Measurements from ENCODE around the gene LMO7. TPM values are rescaled to one million over a fixed set of nuclear protein-coding genes. Genes with fewer than 3 reads are reported as not detected.
"Not testable (repeated sequence)": the region's sequence is repeated elsewhere in the genome, so short reads cannot be mapped to it uniquely, and the experiment has no call there.

Gene LMO7
- total RNA-seq, 1 experiment from 2014 or later = 20.4 TPM

DNA sequence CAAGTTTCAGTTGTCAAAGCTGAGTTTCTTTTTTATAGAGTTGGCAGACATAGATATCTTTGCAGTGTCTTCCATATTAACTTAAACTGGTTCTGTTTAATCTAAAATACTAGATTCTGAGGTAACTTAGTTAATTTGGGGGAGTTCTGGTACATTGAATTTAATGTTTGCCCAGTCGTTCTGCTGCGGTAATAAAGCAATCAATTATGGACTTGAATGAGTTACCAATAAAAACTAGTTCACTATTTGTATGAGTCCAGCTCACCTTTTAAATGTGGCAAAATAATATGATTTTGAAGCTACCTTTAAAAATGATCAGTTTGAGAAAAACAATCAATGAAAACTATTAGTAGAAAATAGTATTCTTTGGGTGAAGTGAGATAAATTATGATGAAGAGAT, 90.2 kb downstream of the LMO7 start:
- no peaks in the 10 kb centered on the region for H3K23me2 ChIP-seq (ENCODE audit: insufficient read length, low read depth, low read length, poor library complexity, severe bottlenecking)

DNA sequence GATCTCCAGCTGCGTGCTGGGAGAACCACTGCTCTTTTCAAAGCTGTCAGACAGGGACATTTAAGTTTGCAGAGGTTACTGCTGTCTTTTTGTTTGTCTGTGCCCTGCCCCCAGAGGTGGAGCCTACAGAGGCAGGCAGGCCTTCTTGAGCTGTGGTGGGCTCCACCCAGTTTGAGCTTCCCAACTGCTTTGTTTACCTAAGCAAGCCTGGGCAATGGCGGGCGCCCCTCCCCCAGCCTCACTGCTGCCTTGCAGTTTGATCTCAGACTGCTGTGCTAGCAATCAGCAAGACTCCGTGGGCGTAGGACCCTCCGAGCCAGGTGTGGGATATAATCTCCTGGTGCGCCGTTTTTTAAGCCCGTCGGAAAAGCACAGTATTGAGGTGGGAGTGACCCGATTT, 97.0 kb downstream of the LMO7 start:
- Mint-ChIP-seq H3K36me3 (ENCODE audit: insufficient read depth in 1 of 3, low read depth in 3 of 3) (peaks cover 16 to 37% (median 32%) of the 10 kb centered on the region in 3 experiments), H3K9me3 (peaks cover 31 to 33% of the 10 kb centered on the region in 2 experiments)
- H3T11ph ChIP-seq (ENCODE audit: low read length); H3K27me3 Mint-ChIP-seq (ENCODE audit: low read depth); H3K18ac ChIP-seq (ENCODE audit: insufficient read length, low read depth, low read length); H2AK5ac ChIP-seq (ENCODE audit: insufficient read length, low read length); H2BK5ac ChIP-seq (ENCODE audit: insufficient read length, low read length); H3K79me1 ChIP-seq (ENCODE audit: insufficient read depth, low read depth, low read length, poor library complexity, severe bottlenecking); H3K4me1 ChIP-seq (ENCODE audit: insufficient read depth, low read length); H3K4ac ChIP-seq (ENCODE audit: low read depth, low read length); H3K9ac ChIP-seq (ENCODE audit: extremely low read depth, insufficient read length, low read length); H3K27me3 ChIP-seq (ENCODE audit: insufficient read depth, low read length); DNase-seq; H2AFZ ChIP-seq (ENCODE audit: low read length); H2BK20ac ChIP-seq (ENCODE audit: low read depth, low read length, poor library complexity, severe bottlenecking); H2BK12ac ChIP-seq (ENCODE audit: insufficient read length, low read depth, low read length); H3K14ac ChIP-seq (ENCODE audit: insufficient read depth, low read length); H4K8ac ChIP-seq (replicated peaks; ENCODE audit: insufficient read length, low read depth, low read length); H4K91ac ChIP-seq (ENCODE audit: insufficient read length, low read depth, low read length); H3K23me2 ChIP-seq (ENCODE audit: insufficient read length, low read depth, low read length, poor library complexity, severe bottlenecking); H3K27ac Mint-ChIP-seq; H3K9me3 ChIP-seq (ENCODE audit: control insufficient read depth, low read depth, low read length); H3K4me1 Mint-ChIP-seq; H3K23ac ChIP-seq (ENCODE audit: insufficient read length, low read depth, low read length); H3K56ac ChIP-seq (ENCODE audit: insufficient read length, low read depth, low read length); H3K4me3 Mint-ChIP-seq; H4K20me1 ChIP-seq (ENCODE audit: control insufficient read depth, insufficient read depth, insufficient read length); H3K79me2 ChIP-seq (ENCODE audit: insufficient read depth, low read length); H4K5ac ChIP-seq (ENCODE audit: insufficient read length, low read depth, low read length); H2BK120ac ChIP-seq (ENCODE audit: low read depth, low read length, poor library complexity, severe bottlenecking); H3K27ac ChIP-seq (ENCODE audit: insufficient read length, low read depth, low read length); H2BK15ac ChIP-seq (ENCODE audit: low read depth, low read length); H3K4me2 ChIP-seq (ENCODE audit: insufficient read depth, insufficient read length, low read length): not testable (repeated sequence)
- no CpG with 5 or more reads among the region's 11 CpGs for WGBS (ENCODE audit: extremely low coverage, insufficient read length, low lambda C conversion rate)

More for the DNA sequence above, 90.2 kb downstream of the LMO7 start:
- Histone ChIP-seq H4K8ac (replicated peaks; ENCODE audit: insufficient read length, low read depth, low read length) (no peak overlapping the region), H4K91ac (ENCODE audit: insufficient read length, low read depth, low read length) (no peak overlapping the region), H2BK20ac (ENCODE audit: low read depth, low read length, poor library complexity, severe bottlenecking) (no peak overlapping the region), H3K23ac (ENCODE audit: insufficient read length, low read depth, low read length) (no peak overlapping the region), H3K4me1 (ENCODE audit: insufficient read depth, low read length) (no peaks in the 10 kb centered on the region), H4K20me1 (ENCODE audit: control insufficient read depth, insufficient read depth, insufficient read length) (no peaks in the 10 kb centered on the region), H3K27ac (ENCODE audit: insufficient read length, low read depth, low read length) (no peak overlapping the region), H3K56ac (ENCODE audit: insufficient read length, low read depth, low read length) (no peak overlapping the region), H3K79me1 (ENCODE audit: insufficient read depth, low read depth, low read length, poor library complexity, severe bottlenecking) (no peaks in the 10 kb centered on the region), H3K14ac (ENCODE audit: insufficient read depth, low read length) (no peak overlapping the region), H3K9ac (ENCODE audit: extremely low read depth, insufficient read length, low read length) (no peak overlapping the region), H2BK15ac (ENCODE audit: low read depth, low read length) (no peak overlapping the region), H3K4me2 (ENCODE audit: insufficient read depth, insufficient read length, low read length) (no peak overlapping the region), H2AK5ac (ENCODE audit: insufficient read length, low read length) (no peak overlapping the region), H3K18ac (ENCODE audit: insufficient read length, low read depth, low read length) (no peak overlapping the region), H2AFZ (ENCODE audit: low read length) (no peak overlapping the region), H3K4ac (ENCODE audit: low read depth, low read length) (no peak overlapping the region), H2BK12ac (ENCODE audit: insufficient read length, low read depth, low read length) (no peak overlapping the region), H2BK120ac (ENCODE audit: low read depth, low read length, poor library complexity, severe bottlenecking) (no peak overlapping the region), H3K79me2 (ENCODE audit: insufficient read depth, low read length) (no peaks in the 10 kb centered on the region), H2BK5ac (ENCODE audit: insufficient read length, low read length) (no peak overlapping the region), H4K5ac (ENCODE audit: insufficient read length, low read depth, low read length) (no peak overlapping the region), H3T11ph (ENCODE audit: low read length) (no peak overlapping the region), H3K27me3 (ENCODE audit: insufficient read depth, low read length) (no peaks in the 10 kb centered on the region), H3K9me3 (ENCODE audit: control insufficient read depth, low read depth, low read length) (no peaks in the 10 kb centered on the region)
- TF ChIP-seq, protein P1, sequence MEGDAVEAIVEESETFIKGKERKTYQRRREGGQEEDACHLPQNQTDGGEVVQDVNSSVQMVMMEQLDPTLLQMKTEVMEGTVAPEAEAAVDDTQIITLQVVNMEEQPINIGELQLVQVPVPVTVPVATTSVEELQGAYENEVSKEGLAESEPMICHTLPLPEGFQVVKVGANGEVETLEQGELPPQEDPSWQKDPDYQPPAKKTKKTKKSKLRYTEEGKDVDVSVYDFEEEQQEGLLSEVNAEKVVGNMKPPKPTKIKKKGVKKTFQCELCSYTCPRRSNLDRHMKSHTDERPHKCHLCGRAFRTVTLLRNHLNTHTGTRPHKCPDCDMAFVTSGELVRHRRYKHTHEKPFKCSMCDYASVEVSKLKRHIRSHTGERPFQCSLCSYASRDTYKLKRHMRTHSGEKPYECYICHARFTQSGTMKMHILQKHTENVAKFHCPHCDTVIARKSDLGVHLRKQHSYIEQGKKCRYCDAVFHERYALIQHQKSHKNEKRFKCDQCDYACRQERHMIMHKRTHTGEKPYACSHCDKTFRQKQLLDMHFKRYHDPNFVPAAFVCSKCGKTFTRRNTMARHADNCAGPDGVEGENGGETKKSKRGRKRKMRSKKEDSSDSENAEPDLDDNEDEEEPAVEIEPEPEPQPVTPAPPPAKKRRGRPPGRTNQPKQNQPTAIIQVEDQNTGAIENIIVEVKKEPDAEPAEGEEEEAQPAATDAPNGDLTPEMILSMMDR (conservative IDR thresholded peaks at IDR 0.05) = no peak
- H3K27ac Mint-ChIP-seq = no peak overlapping the region
- peaks cover 0 to 5% of the 10 kb centered on the region in 2 experiments; a peak in 2 of 4 replicates for H3K4me1 Mint-ChIP-seq
- peaks cover 4 to 5% of the 10 kb centered on the region in 2 experiments; a peak in 4 of 5 replicates for H3K9me3 Mint-ChIP-seq
- H3K4me3 Mint-ChIP-seq = no peak overlapping the region
- peaks cover 0 to 10% (median 3%) of the 10 kb centered on the region in 3 experiments; a peak in 4 of 7 replicates for H3K36me3 Mint-ChIP-seq (ENCODE audit: insufficient read depth in 1 of 3, low read depth in 3 of 3)
- no CpG with 5 or more reads among the region's 2 CpGs for WGBS (ENCODE audit: extremely low coverage, insufficient read length, low lambda C conversion rate)
- no peaks in the 10 kb centered on the region for H3K27me3 Mint-ChIP-seq (ENCODE audit: low read depth)
- DNase-seq = no peak
